ENCODE data around the gene EYA4.

The EYA4 gene

DNA sequence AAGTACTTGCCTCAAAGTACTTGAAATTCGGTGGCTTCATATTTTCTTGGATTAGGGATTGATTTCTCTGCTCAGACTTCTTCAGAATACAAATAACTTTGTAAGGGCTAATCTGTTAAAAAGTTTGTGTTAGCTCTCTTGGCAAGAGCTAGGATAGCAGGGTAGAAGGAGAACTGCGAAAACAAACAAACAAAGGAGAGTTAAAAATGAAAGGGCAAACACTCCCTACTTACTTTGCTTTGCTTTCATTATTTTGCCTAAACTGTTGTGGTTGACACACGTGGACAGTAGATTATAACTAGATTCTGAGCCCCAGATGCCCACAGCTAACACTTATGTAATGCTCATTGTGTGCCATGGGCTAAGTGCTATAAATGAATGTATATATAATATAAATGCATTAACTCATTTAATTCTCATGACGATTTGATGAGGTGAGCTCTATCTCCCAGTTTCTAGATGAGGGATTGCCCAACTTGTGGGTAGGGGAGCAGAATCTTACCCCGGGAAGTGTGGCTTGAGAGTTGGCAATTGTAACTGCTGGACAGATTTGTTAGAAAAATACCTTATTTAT is 48.7 kb downstream of the EYA4 start:
- DNase-seq (ENCODE audit: low read depth, low spot score) = no peak

DNA sequence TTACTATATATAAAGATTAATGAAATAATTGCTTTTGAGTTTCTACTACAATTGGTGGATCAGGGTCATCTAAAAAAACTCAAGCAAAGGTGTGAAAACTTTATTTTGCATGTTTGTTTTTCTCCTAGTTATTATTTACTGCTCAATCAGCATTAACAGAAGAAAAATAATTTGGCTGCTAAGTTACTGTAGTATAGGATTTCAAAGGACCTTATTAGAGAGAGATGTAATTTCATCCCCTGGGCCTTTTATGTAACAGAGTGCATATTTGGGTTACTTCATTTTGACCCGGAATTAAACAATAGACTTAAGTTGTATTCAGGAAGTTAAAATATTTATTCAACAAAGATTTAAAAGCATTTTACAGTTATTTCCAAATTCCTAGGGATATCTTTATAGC is 49.8 kb downstream of the EYA4 start:
- no peak for DNase-seq (ENCODE audit: low read depth, low spot score)

DNA sequence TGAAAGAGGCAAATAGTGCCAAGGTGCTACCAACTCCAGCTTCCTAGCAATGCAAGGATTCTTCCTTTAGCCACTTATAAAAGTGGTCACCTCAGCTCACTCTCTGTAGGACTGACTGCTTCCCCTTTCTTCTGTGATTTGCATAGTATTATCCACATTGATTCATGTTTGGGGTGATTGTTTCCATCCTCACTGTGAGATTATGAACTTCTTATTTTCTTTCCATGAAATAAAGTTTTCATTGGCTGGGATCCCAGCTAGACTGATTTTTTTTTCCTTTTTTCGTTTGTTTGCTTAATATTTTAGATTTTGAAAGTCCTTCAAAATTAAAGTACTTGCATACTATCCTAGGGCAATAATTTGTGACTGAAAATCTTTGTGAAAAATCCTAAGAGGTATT is 50.5 kb downstream of the EYA4 start:
- DNase-seq (ENCODE audit: low read depth, low spot score) = peak; percentile 50

DNA sequence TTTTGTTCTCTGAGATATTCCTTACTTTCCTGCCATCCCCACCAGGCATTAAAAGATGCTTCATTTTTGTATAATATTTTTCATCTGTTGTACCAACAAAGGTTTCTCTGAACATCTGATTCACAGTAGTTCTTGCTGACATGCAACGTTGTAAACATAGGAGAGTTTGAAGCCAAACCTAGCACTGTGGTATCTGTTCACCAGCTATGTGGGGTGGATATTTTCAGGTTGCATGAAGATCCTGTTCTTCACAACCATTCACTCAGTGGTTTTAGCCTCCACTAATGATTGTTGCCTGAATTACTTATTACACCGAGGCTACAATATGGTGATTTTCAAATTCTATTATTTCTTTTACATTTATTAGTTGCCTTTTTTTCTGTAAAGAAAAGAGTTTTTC is 56.5 kb downstream of the EYA4 start:
- DNase-seq (ENCODE audit: low read depth, low spot score) = no peak

DNA sequence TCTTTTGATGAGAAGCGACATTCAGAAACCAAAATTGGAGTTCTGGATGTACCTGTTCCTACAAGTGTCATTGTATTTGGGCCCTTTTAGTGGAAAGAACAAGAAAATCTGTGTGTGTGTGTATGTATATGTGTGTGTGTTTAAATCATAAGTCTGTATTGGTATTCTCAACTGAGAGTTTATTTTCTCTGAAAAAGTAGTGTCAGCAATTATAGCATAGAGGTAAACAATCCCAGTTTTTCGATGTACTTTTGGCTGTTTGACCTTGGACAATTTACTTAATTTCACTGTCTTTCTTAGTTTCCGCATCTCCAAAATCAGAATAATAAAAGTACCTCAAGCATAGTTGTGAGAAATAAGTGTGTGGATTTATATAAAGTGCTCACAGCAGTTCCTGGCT is 57.2 kb downstream of the EYA4 start:
- DNase-seq (ENCODE audit: low read depth, low spot score) = no peak

DNA sequence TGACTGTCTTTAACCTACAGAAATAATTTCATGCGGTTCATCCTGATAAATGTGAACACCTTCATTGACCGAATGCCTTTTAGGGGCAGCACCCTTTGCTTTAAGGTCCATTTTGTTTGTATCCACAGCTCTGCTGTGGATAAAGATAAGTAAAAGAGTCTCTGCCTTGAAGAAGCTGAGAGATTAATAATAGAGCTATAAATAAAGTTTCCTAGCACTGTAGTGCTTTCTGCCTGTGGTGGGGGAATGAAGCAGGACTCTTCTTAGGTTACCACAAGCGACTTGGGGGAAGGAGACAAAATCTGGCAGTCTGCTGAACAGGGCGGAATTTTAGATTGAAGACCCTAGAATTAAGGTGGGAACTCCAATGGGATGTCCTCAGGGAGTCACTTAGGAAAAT is 57.6 kb downstream of the EYA4 start:
- DNase-seq (ENCODE audit: low read depth, low spot score) = no peak

DNA sequence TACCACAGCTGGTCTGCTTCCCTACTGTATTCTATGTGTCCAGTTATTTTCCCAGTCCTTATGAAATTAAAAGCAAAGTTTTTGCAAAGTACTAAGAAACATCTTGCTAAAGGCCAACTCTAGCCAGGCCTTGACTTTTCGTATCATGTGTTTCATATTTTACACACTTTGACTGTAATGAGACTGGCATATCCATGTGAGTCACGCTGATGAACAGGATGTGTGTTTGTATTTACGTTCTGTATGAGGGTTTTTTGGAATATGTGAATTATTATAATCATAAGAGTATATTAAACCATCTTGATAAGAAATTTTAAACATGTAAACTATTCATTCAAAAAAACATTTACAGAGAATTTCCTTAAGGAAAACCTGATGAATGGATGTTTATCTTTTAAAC is 59.7 kb downstream of the EYA4 start:
- no peak for DNase-seq (ENCODE audit: low read depth, low spot score)

DNA sequence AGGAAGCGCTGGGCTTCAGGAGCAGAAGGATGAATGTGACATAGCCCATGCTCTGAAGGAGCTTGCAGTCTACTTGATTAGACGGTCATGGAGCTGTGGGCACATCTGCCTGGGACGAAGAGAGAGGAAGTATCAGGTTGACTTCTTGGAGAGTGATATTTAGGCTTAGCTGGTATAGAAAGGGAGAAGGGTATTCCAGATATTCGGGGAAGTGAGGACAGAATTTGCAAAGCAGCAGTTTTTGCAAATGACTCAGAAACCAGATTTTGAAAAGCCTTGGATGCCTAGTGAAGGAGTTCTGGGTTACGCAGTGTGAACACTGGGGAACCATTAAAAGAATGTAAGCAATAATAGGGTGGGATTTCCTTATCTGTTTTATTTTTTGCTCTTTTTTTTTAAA is 60.7 kb downstream of the EYA4 start:
- no peak for DNase-seq (ENCODE audit: low read depth, low spot score)

DNA sequence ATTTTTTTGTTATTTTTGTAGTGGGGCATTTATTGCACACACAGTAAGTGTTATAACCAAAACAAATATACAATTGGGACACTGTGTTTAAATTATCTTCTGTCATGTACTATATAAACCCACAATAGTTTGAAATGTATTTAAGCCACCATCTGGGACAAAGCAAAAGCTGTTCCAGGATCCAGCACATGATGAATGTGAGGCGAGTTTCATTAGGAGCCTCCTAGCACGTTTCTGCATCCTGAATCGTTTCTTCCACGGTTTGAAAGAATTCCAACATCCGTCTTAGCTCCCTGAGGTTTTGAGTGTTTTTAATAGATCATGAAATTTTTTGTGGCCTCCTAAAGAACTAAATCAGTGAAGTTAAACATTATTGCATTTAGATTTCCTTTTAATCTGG is 65.8 kb downstream of the EYA4 start:
- DNase-seq (ENCODE audit: low read depth, low spot score) = no peak

DNA sequence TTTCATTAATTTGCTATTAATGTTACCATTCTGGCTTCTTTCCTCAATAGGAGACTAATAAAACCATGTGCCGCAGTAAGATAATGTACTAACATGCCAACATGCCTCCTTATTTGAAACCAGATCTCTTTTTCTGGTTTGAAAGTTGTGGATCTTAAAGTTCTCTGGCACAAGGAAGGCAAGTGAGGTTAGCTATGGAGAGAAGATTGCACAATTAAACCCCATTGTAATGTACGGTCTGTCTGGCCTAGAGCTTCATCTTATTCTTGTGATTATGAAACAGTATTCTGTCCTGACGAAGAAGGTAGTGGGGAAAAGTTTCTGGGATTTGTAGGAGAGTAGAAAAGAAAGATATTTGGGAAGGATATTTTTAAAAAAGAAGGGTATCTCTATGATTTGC is 68.4 kb downstream of the EYA4 start:
- no peak for DNase-seq (ENCODE audit: low read depth, low spot score)

DNA sequence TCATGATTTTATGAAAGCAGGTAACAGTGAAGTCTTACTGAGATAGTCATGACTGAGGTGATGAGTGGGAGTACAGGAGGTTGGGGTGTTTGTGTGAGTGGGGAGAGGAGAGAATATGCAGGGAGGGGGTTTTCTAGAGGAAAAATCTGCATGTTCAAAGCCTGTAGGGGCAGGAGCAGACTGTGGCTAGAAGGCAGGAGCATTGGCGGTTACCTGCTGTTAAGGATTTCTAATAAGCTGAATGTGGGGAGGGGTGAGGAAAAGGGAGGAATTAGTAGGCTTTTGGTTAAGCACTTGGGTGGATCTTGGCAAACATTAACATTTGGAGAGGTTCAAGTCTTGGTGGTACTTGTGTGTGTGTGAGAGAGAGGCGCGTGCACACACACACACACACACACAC is 70.8 kb downstream of the EYA4 start:
- DNase-seq (ENCODE audit: low read depth, low spot score) = no peak

DNA sequence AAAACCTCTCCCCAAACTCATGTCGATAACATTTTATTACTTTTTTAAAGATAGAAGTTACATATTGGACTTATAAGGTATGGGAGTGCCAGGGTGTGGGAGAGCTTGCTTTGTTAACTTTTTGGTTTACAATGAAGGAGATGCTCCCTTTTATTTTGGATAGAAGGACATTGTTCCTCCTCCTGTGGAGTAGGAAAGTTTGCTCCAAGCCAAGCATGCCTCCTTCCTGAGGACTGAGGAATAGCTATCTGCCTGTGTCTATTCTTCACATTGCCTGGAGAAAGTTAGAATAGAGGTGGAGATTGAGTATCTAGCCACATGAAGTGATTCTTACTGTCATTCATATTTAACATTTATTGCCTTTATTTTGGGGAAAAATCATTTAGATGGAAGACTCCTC is 71.9 kb downstream of the EYA4 start:
- no peak for DNase-seq (ENCODE audit: low read depth, low spot score)

DNA sequence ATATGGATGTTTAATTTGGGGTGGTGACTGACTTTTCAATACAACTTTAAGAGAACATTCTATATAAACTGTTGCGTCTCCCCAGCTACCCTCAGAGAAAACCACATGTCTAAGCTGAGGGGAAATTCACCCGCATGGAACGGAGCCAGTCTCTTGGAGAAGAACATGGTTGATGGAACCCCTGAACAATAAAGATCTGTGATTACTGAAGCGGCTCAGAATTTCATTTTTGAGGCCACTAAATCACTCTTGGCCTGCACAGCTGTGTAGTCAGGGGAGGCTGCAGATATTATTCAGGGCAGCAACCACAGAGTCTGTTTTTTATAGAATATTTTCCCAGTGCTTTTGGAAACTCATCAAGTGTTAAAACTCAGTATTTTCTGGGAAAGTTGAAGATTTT is 73.8 kb downstream of the EYA4 start:
- no peak for DNase-seq (ENCODE audit: low read depth, low spot score)

DNA sequence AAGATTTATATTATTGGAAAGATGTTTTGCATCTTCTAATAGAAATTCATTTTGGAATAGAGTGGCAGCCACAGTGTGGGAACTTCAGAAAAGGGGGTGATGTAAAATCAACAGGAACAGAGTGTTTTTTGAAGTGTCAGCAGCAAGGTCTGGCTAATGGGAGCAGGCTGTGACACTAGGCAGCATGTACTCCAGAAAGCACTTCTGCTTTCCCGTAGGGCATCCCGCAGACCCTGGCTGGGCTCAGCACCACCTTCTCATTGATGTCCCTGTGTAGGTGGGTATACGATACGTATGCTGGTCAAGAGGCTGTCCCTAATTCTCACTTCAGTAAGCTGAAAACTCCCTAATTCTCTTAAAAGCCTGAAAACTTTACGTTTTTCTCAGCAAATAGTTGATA is 74.7 kb downstream of the EYA4 start:
- no peak for DNase-seq (ENCODE audit: low read depth, low spot score)

DNA sequence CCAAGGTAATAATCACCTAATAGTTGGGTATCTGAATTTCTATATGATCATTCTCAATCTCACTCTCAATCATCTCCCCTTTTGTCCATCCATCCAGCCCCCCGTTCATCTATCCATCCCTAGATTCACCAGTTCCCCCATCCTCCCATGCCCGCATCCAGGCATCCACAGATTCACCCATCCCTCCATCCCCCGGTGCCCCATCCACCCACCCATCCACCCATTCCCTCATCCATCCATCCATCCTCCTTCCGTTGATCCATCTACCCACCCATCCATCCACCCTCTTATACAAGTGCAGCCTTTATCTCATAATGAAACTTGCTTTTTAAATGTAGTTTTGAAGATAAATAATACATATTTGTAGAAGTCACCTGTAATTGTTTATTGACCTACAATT is 76.5 kb downstream of the EYA4 start:
- DNase-seq (ENCODE audit: low read depth, low spot score) = no peak

DNA sequence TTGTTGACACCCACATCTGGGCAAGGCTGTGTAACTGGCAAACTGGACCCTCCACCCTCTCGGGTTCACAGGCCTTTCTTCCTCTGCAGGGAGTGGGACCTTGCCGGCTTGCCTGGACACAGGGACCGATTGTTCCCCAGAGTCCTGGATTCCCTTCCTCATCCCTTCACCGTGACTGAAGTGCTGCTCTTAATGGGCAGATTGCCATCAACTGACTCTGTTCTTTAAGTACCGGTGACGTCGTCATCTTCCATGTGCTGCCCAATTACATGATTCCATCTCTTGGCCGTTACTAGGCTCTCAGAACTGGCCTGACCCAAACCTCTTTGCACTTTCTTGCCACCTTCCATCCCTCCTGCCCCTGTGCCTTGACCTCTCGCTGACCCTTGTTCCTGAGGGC is 85.4 kb downstream of the EYA4 start:
- DNase-seq (ENCODE audit: low read depth, low spot score) = no peak

DNA sequence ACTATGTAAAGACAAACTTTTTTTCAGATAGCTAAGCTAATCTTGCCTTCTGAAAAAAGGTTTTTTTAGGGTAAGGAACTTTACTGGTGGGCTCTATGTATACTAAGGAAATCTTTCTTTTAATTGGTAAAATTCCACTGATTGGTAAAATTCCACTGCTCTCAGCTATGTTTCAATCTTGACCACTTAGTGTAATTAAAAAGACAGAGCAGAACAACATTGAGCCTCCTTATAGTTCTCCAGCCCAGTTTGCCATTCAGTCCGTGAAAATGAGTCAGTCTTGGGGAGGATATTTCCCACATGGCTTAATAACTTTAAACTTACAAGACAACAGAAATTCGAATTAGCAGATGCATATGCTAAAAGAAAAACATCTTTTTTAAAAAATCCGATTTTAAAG is 92.7 kb downstream of the EYA4 start:
- no peak for DNase-seq (ENCODE audit: low read depth, low spot score)

DNA sequence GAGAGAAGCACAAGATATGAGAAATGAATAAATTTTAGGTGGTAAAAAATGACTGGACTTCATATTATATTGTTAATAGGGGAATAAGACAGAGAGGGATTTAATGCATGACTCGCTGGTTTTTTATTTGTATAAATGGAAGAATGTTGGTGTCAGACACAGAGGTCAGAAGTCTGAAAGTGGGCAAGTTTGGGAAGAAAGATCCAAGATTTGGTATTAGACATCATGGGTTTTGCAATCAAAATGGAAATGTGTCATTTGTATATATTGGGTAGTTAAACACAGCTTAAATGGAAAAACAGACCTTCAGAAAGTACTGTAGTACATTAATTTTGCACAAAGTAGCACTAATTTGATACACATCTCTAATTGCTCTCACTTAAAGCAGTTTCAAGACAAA is 96.2 kb downstream of the EYA4 start:
- DNase-seq (ENCODE audit: low read depth, low spot score) = no peak

DNA sequence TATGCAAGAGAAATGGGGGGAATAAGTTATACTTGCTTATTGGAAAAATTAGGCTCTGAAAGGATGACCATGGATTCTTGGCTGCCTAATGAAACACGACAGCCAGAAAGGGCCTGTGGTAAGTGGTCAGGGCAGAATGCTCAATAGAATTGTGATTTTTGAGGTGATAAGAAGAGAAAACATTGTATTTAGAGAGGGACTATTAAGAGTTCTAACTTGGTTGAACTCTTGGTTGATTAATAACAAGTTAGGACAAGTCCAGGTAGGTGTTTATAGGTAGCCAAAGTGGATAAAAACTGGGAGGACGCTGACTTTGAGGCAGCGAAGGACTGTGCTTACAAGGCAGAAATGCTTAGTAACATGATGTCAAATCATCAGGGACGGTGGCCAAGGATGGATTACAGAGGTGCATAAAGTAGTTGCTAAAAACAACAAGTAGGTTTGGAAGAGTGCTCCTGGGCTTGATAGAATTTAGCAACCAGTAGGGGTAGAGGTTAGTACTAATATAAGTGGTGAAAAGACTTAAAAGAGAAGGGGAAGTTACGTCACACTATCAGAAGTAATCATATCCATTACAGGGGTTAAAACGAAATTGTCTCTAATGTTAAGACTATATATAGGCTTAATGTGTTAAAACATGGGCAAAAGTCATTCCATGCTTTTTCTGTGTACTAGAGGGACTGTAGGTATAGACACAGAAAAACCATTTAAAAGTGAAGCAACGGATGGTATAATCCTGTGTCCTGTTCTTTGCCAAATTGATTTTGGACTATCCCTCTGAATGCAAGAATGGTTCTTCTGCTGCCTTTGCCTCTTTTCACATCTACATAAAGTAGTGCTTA is 98.6 kb downstream of the EYA4 start:
- no peak for DNase-seq (ENCODE audit: low read depth, low spot score)

DNA sequence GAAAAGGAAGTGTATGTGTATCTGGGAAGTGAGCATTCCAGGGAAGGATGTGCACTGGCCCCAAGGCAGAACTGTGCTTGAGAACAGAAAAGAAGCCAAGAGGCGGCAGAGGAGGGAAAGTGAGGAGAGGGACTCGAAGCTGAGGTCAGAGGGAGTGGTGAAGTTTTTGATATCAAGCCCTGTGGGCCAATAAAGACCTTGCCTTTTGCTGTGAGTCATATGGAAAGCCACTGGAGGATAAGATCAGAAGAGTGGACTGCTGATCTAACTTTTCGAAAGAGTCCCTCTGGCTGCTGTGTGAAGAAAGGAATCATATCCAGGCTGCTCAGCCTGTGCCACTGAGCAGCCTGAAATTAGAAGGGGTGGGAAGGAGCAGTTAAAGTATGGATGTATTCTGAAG is 99.4 kb downstream of the EYA4 start:
- no peak for DNase-seq (ENCODE audit: low read depth, low spot score)

DNA sequence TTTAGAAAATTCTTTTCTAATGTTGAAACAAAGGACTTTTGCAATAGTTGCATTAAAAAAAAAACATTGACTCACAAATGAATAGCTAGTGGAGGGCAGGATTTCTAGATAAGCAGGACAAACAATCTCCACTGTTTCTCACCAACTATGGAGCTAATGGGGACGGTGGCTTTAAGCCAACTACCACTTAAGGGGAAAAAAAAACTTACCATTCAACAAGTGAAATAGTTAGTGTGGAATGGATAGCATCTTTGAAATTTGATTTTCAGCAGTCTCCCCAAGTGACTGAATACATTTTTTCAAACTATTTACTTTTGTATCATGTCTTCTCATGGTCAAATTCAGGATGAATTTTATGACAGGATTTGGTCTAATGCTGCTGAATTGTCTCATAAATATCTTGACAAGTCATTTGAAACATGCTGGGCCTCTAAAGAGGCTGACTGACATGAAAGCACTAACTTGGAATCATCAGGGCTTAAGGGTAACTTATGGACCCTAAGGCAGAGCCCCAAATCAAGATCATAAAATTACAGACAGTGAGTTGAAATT is 100.5 kb downstream of the EYA4 start:
- no peak for DNase-seq (ENCODE audit: low read depth, low spot score)

DNA sequence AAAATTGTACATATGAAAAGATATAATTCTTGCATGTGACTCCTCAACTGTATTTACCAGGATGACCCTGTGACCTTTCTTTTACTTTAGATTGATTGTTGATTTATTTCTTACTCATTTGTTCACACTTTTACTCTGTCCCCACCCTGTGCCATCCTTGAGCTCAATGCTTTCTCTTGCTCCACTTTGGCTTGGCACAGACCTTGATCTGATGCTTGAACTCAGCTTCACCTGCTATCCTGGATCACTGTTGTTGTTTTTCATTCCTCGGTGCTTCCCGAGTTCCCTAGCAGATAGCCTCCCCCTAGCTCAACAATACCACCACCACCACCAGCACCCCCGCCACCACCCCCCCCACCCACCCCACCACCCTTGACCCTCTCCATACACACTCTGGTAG is 102.1 kb downstream of the EYA4 start:
- DNase-seq (ENCODE audit: low read depth, low spot score) = no peak

DNA sequence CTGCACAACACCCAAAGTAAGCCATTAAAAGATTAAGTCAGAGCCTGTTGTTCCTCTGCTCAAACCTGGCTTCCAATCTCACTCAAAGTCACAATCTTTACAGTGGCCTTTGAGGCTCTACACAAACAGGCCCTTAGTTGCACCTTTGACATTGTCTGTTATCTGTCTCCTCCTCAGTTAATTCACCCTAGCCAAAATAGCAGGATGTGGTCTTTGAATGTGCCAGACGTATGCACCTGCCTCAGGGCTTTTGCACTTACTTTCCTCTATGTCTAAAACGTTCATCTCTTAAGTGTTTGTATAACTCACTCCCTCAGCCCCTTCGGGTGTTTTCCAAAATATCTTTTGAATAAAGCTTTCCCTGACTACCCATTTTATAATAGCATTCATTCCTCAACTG is 107.7 kb downstream of the EYA4 start:
- DNase-seq (ENCODE audit: low read depth, low spot score) = no peak

All from brain pericyte (primary cell).